A549 (cell line): ENCODE data around the gene PSMC3IP.

Experiments
- CHD2 ChIP-seq: fragments of 150-350 bp; IDR thresholded peaks from 2 replicates; pipeline ENCODE4 v1.6.1; 2014; ENCODE audit warnings: low read length; ENCODE audit not compliant: partially characterized antibody
- CHD4 ChIP-seq: fragments of 200-600 bp; sonication (generic); IDR thresholded peaks from 2 replicates; pipeline ENCODE4 v1.6.1; 2016; ENCODE audit warnings: antibody characterized with exemption, mild to moderate bottlenecking, borderline replicate concordance
- CTCF ChIP-seq: fragments of >200 bp; sonication (Bioruptor Twin); formaldehyde crosslinking; IDR thresholded peaks from 3 replicates; pipeline ENCODE4 v1.5.1; 2016
- EP300 ChIP-seq, 2 experiments: fragments of >200 bp; sonication (Bioruptor Twin); formaldehyde crosslinking; IDR thresholded peaks; 2 replicates in 1 of 2; 3 replicates in 1 of 2; pipeline ENCODE4 v1.6.1; 2016 to 2017
- NPAS2 ChIP-seq: fragments of 250-450 bp; sonication (Bioruptor Pico); IDR thresholded peaks from 2 replicates; pipeline ENCODE4 v1.8.0; 2022; ENCODE audit warnings: mild to moderate bottlenecking, moderate library complexity, borderline replicate concordance
- POLR2A ChIP-seq: IDR thresholded peaks from 2 replicates; pipeline ENCODE4 v1.6.1; 2012; ENCODE audit warnings: mild to moderate bottlenecking, low read length
- POLR2AphosphoS2 ChIP-seq: conservative IDR thresholded peaks from 2 replicates; pipeline ENCODE4 v1.6.1; 2012; ENCODE audit warnings: low read length, improper control_type of control experiment, inconsistent platforms
- RAD21 ChIP-seq, 2 experiments: fragments of >200 bp in 1 of 2; sonication (Bioruptor Twin) in 1 of 2; formaldehyde crosslinking in 1 of 2; IDR thresholded peaks in 1 of 2; conservative IDR thresholded peaks in 1 of 2; 2 replicates in 1 of 2; 3 replicates in 1 of 2; pipeline ENCODE4 v1.6.1; 2012 to 2018; ENCODE audit warnings: inconsistent platforms in 1 of 2
- ZFP36 ChIP-seq: fragments of 450-650 bp; IDR thresholded peaks from 2 replicates; pipeline ENCODE4 v1.6.1; 2014; ENCODE audit warnings: borderline replicate concordance; ENCODE audit not compliant: partially characterized antibody
- ZNF302 ChIP-seq: fragments of 250-450 bp; sonication (Bioruptor Pico); IDR thresholded peaks from 2 replicates; pipeline ENCODE4 v1.9.0; 2021; ENCODE audit warnings: inconsistent platforms, mild to moderate bottlenecking, moderate library complexity
- TF ChIP-seq, protein P1 (sequence below): fragments of 250-450 bp; sonication (Bioruptor Pico); IDR thresholded peaks from 2 replicates; pipeline ENCODE4 v1.5.0; 2021; ENCODE audit warnings: mild to moderate bottlenecking, moderate library complexity, borderline replicate concordance

GRCh38 chr17:42553866-42554249 is 23.7 kb downstream of the PSMC3IP start:
- no peak for TF ChIP-seq ZNF302 (CRISPR knock-in tag)
- peak; percentile 98 for TF ChIP-seq ZFP36
- no peak for TF ChIP-seq POLR2A
- TF ChIP-seq CHD4, result no peak
- 0 out of 5 replicates have a peak, but pooled peaks of 1 of the 2 experiments have one; percentile 14 for TF ChIP-seq RAD21 (conservative IDR thresholded peaks at IDR 0.05 in 1 of 2, IDR thresholded peaks at IDR 0.05 in 1 of 2)
- no peak for TF ChIP-seq NPAS2 (CRISPR knock-in tag)
- TF ChIP-seq CTCF, result no peak
- TF ChIP-seq CHD2, result no peak
- TF ChIP-seq, protein P1, sequence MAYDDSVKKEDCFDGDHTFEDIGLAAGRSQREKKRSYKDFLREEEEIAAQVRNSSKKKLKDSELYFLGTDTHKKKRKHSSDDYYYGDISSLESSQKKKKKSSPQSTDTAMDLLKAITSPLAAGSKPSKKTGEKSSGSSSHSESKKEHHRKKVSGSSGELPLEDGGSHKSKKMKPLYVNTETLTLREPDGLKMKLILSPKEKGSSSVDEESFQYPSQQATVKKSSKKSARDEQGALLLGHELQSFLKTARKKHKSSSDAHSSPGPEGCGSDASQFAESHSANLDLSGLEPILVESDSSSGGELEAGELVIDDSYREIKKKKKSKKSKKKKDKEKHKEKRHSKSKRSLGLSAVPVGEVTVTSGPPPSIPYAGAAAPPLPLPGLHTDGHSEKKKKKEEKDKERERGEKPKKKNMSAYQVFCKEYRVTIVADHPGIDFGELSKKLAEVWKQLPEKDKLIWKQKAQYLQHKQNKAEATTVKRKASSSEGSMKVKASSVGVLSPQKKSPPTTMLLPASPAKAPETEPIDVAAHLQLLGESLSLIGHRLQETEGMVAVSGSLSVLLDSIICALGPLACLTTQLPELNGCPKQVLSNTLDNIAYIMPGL (CRISPR knock-in tag), result no peak
- TF ChIP-seq EP300 (IDR thresholded peaks at IDR 0.05), result no peak
- TF ChIP-seq POLR2AphosphoS2, result no peak
